ENCODE results near the gene TRPV6. TPM values are rescaled to one million over a fixed set of nuclear protein-coding genes. Genes with fewer than 3 reads are reported as not detected.

TRPV6 gene
- total and polyA plus RNA-seq, 2 of the 4 experiments (the other 2 are of a cell fraction), result 0.03 TPM; not detected in 1

GRCh38 chr7:142860968-142861367, 24.6 kb downstream of the TRPV6 start:
- Histone ChIP-seq H4K20me1 (ENCODE audit: insufficient read depth, low read length) (no peaks in the 10 kb centered on the region), H3K23ac (ENCODE audit: low read depth, low read length) (no peak overlapping the region), H2AK5ac (ENCODE audit: low read depth, low read length) (no peak overlapping the region), H3K27me3 (ENCODE audit: control insufficient read depth, insufficient read depth, low read length) (peaks cover 2% of the 10 kb centered on the region), H4K8ac (ENCODE audit: low read depth in 2 of 2, low read length in 2 of 2) (no peak overlapping the region), H3K79me1 (ENCODE audit: low read depth in 1 of 2, low read length in 2 of 2) (no peaks in the 10 kb centered on the region), H2AK9ac (replicated peaks; ENCODE audit: low read depth, low read length, poor library complexity) (no peak overlapping the region), H2BK20ac (ENCODE audit: low read depth, low read length) (no peak overlapping the region), H3K9me1 (ENCODE audit: insufficient read depth, low read length) (no peaks in the 10 kb centered on the region), H3K36me3 (ENCODE audit: control insufficient read depth, insufficient read depth, low read length) (no peaks in the 10 kb centered on the region), H2BK15ac (ENCODE audit: low read depth, low read length) (no peak overlapping the region), H3K27ac (ENCODE audit: insufficient read depth, low read length) (no peak overlapping the region), H3K4me3 (ENCODE audit: insufficient read depth, low read depth, low read length) (no peak overlapping the region), H4K5ac (ENCODE audit: low read depth, low read length) (no peak overlapping the region), H4K91ac (ENCODE audit: insufficient read depth, low read depth, low read length) (no peak overlapping the region), H2AFZ (replicated peaks; ENCODE audit: low read length, poor library complexity) (no peak overlapping the region), H3K18ac (ENCODE audit: low read depth, low read length) (no peak overlapping the region), H2BK5ac (ENCODE audit: low read depth, low read length, poor library complexity, severe bottlenecking) (no peak overlapping the region), H3K4ac (ENCODE audit: low read depth, low read length) (no peak overlapping the region), H3K14ac (replicated peaks; ENCODE audit: low read depth, low read length) (no peak overlapping the region), H3K4me1 (ENCODE audit: control insufficient read depth, insufficient read depth, low read length) (no peaks in the 10 kb centered on the region), H3K56ac (ENCODE audit: extremely low read depth, insufficient read depth, low read length) (no peak overlapping the region), H2BK120ac (ENCODE audit: low read depth, low read length) (no peak overlapping the region), H3K9me3 (ENCODE audit: control insufficient read depth, insufficient read depth, low read length) (no peaks in the 10 kb centered on the region), H3K9ac (ENCODE audit: low read depth, low read length) (no peak overlapping the region), H3K4me2 (ENCODE audit: low read depth, low read length) (no peak overlapping the region)
- TF ChIP-seq RAD21 (IDR thresholded peaks at IDR 0.05; ENCODE audit: low read length) (no peak), MAZ (IDR thresholded peaks at IDR 0.05; ENCODE audit: borderline replicate concordance, low read depth, low read length) (no peak), MXI1 (IDR thresholded peaks at IDR 0.05; ENCODE audit: borderline replicate concordance, low read depth, low read length) (no peak), FOS (IDR thresholded peaks at IDR 0.05; ENCODE audit: low read depth, low read length) (no peak), RFX5 (IDR thresholded peaks at IDR 0.05; ENCODE audit: low read depth, low read length) (no peak), NFE2L2 (IDR thresholded peaks at IDR 0.05; ENCODE audit: low read depth, low read length) (no peak), RCOR1 (IDR thresholded peaks at IDR 0.05; ENCODE audit: insufficient replicate concordance, low read length) (no peak), MAFK (IDR thresholded peaks at IDR 0.05; ENCODE audit: low read depth, low read length) (no peak), POLR2A (IDR thresholded peaks at IDR 0.05; ENCODE audit: low read depth, low read length) (no peak), SMC3 (IDR thresholded peaks at IDR 0.05; ENCODE audit: low read depth, low read length) (no peak), CEBPB (IDR thresholded peaks at IDR 0.05; ENCODE audit: low read depth, low read length) (no peak), USF2 (IDR thresholded peaks at IDR 0.05; ENCODE audit: low read depth, low read length) (no peak), BHLHE40 (IDR thresholded peaks at IDR 0.05; ENCODE audit: low read depth, low read length) (no peak), CHD1 (IDR thresholded peaks at IDR 0.05; ENCODE audit: low read depth, low read length) (no peak)
- TF ChIP-seq, protein P1, sequence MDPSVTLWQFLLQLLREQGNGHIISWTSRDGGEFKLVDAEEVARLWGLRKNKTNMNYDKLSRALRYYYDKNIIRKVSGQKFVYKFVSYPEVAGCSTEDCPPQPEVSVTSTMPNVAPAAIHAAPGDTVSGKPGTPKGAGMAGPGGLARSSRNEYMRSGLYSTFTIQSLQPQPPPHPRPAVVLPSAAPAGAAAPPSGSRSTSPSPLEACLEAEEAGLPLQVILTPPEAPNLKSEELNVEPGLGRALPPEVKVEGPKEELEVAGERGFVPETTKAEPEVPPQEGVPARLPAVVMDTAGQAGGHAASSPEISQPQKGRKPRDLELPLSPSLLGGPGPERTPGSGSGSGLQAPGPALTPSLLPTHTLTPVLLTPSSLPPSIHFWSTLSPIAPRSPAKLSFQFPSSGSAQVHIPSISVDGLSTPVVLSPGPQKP (IDR thresholded peaks at IDR 0.05; ENCODE audit: borderline replicate concordance, low read depth, low read length), result no peak
- TF ChIP-seq, protein P2, sequence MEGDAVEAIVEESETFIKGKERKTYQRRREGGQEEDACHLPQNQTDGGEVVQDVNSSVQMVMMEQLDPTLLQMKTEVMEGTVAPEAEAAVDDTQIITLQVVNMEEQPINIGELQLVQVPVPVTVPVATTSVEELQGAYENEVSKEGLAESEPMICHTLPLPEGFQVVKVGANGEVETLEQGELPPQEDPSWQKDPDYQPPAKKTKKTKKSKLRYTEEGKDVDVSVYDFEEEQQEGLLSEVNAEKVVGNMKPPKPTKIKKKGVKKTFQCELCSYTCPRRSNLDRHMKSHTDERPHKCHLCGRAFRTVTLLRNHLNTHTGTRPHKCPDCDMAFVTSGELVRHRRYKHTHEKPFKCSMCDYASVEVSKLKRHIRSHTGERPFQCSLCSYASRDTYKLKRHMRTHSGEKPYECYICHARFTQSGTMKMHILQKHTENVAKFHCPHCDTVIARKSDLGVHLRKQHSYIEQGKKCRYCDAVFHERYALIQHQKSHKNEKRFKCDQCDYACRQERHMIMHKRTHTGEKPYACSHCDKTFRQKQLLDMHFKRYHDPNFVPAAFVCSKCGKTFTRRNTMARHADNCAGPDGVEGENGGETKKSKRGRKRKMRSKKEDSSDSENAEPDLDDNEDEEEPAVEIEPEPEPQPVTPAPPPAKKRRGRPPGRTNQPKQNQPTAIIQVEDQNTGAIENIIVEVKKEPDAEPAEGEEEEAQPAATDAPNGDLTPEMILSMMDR (conservative IDR thresholded peaks at IDR 0.05; ENCODE audit: low read depth, low read length), result no peak
- BruUV-seq (replicated peaks), result no TSS peak
- ChIA-PET POLR2A (ENCODE audit: unreplicated experiment) (no interaction called here), CTCF (no interaction called here)
- dilution Hi-C loops (cut with HindIII; ENCODE audit: low sequenced_read_pairs, unreplicated experiment), result no loop called here
- WGBS, 2 experiments (ENCODE audit: extremely low coverage in 2 of 2, insufficient read length in 1 of 2), result no CpG with 5 or more reads among the region's 3 CpGs
- DNase-seq (no peak), ATAC-seq (ENCODE audit: low read depth) (no peak)
- intact Hi-C loops (cut with micrococcal nuclease), result no loop called here
- in situ Hi-C loops (cut with MboI; ENCODE audit: low sequenced_read_pairs), result no loop called here
